Activated naive CD4-positive, alpha-beta T cell treated with anti-CD3 and anti-CD28 coated beads, Interleukin-2, amount 50 U/mL, for 24 hours (primary cell): Measurements from ENCODE around the gene RUNX1.

Source experiments
- H3K27ac Mint-ChIP-seq: one replicate; pipeline ENCODE4 v1.8.0; 2021; ENCODE audit warnings: mild to moderate bottlenecking, mixed read lengths
- H3K27me3 Mint-ChIP-seq: one replicate; pipeline ENCODE4 v1.8.0; 2021; ENCODE audit warnings: mixed read lengths
- H3K36me3 Mint-ChIP-seq: one replicate; pipeline ENCODE4 v1.8.0; 2021; ENCODE audit warnings: mixed read lengths
- H3K4me1 Mint-ChIP-seq: one replicate; pipeline ENCODE4 v1.8.0; 2021; ENCODE audit warnings: mixed read lengths
- H3K4me3 Mint-ChIP-seq: one replicate; pipeline ENCODE4 v1.8.0; 2021; ENCODE audit warnings: mild to moderate bottlenecking, mixed read lengths
- H3K9me3 Mint-ChIP-seq: one replicate; pipeline ENCODE4 v1.8.0; 2021; ENCODE audit warnings: mixed read lengths

Gene RUNX1

GRCh38 chr21:34934350-34934749 lies 114.8 kb downstream of the RUNX1 start:
- H3K27ac Mint-ChIP-seq = peak overlapping the region; percentile 95
- H3K27me3 Mint-ChIP-seq = no peaks in the 10 kb centered on the region
- H3K4me1 Mint-ChIP-seq = peaks cover 89% of the 10 kb centered on the region
- peaks cover 2% of the 10 kb centered on the region for H3K36me3 Mint-ChIP-seq
- no peaks in the 10 kb centered on the region for H3K9me3 Mint-ChIP-seq
- peak overlapping the region; percentile 45 for H3K4me3 Mint-ChIP-seq

GRCh38 chr21:34933609-34934335 lies 115.3 kb downstream of the RUNX1 start:
- Mint-ChIP-seq H3K36me3 (peaks cover 7% of the 10 kb centered on the region), H3K4me1 (peaks cover 89% of the 10 kb centered on the region), H3K4me3 (peak overlapping the region; percentile 45), H3K27me3 (no peaks in the 10 kb centered on the region), H3K27ac (peak overlapping the region; percentile 95), H3K9me3 (no peaks in the 10 kb centered on the region)

GRCh38 chr21:34932233-34932632 lies 116.9 kb downstream of the RUNX1 start:
- Mint-ChIP-seq H3K27me3 (no peaks in the 10 kb centered on the region), H3K9me3 (no peaks in the 10 kb centered on the region), H3K36me3 (peaks cover 10% of the 10 kb centered on the region), H3K4me1 (peaks cover 87% of the 10 kb centered on the region), H3K27ac (peak overlapping the region; percentile 95), H3K4me3 (peak overlapping the region; percentile 45)

- peaks cover 85% of the 10 kb centered on the region for H3K4me1 Mint-ChIP-seq
- H3K27me3 Mint-ChIP-seq = no peaks in the 10 kb centered on the region
- peaks cover 15% of the 10 kb centered on the region for H3K36me3 Mint-ChIP-seq
- H3K27ac Mint-ChIP-seq = peak overlapping the region; percentile 89
- H3K9me3 Mint-ChIP-seq = no peaks in the 10 kb centered on the region
- H3K4me3 Mint-ChIP-seq = no peak overlapping the region
These were observed 118.1 kb downstream of the RUNX1 start for GRCh38 chr21:34930971-34931370.

- Mint-ChIP-seq H3K4me3 (no peak overlapping the region), H3K9me3 (peaks cover 8% of the 10 kb centered on the region), H3K27me3 (no peaks in the 10 kb centered on the region), H3K4me1 (peaks cover 84% of the 10 kb centered on the region), H3K36me3 (peaks cover 30% of the 10 kb centered on the region), H3K27ac (no peak overlapping the region)
These were observed 120.5 kb downstream of the RUNX1 start for GRCh38 chr21:34928637-34929036.

GRCh38 chr21:34927992-34928391 lies 121.1 kb downstream of the RUNX1 start:
- Mint-ChIP-seq H3K27ac (no peak overlapping the region), H3K27me3 (no peaks in the 10 kb centered on the region), H3K4me1 (peaks cover 83% of the 10 kb centered on the region), H3K9me3 (peaks cover 8% of the 10 kb centered on the region), H3K4me3 (no peak overlapping the region), H3K36me3 (peaks cover 32% of the 10 kb centered on the region)

- peaks cover 83% of the 10 kb centered on the region for H3K4me1 Mint-ChIP-seq
These were observed 122.2 kb downstream of the RUNX1 start for GRCh38 chr21:34926803-34927467.

GRCh38 chr21:34925597-34925996 lies 123.5 kb downstream of the RUNX1 start:
- Mint-ChIP-seq H3K4me3 (no peak overlapping the region), H3K9me3 (peaks cover 8% of the 10 kb centered on the region), H3K27me3 (no peaks in the 10 kb centered on the region), H3K27ac (peak overlapping the region; percentile 63), H3K4me1 (peaks cover 82% of the 10 kb centered on the region), H3K36me3 (peaks cover 44% of the 10 kb centered on the region)

More at GRCh38 chr21:34926803-34927467, 122.2 kb downstream of the RUNX1 start:
- H3K27ac Mint-ChIP-seq = no peak overlapping the region
- peaks cover 8% of the 10 kb centered on the region for H3K9me3 Mint-ChIP-seq
- H3K36me3 Mint-ChIP-seq = peaks cover 40% of the 10 kb centered on the region
- no peak overlapping the region for H3K4me3 Mint-ChIP-seq
- H3K27me3 Mint-ChIP-seq = no peaks in the 10 kb centered on the region

GRCh38 chr21:34924771-34925419 lies 124.2 kb downstream of the RUNX1 start:
- peak overlapping the region; percentile 66 for H3K27ac Mint-ChIP-seq
- H3K9me3 Mint-ChIP-seq = peaks cover 8% of the 10 kb centered on the region
- no peaks in the 10 kb centered on the region for H3K27me3 Mint-ChIP-seq
- no peak overlapping the region for H3K4me3 Mint-ChIP-seq
- peaks cover 84% of the 10 kb centered on the region for H3K4me1 Mint-ChIP-seq
- peaks cover 45% of the 10 kb centered on the region for H3K36me3 Mint-ChIP-seq

GRCh38 chr21:34924194-34924593 lies 124.9 kb downstream of the RUNX1 start:
- H3K4me1 Mint-ChIP-seq = peaks cover 86% of the 10 kb centered on the region
- H3K9me3 Mint-ChIP-seq = peaks cover 8% of the 10 kb centered on the region
- no peaks in the 10 kb centered on the region for H3K27me3 Mint-ChIP-seq
- peak overlapping the region; percentile 66 for H3K27ac Mint-ChIP-seq
- peaks cover 43% of the 10 kb centered on the region for H3K36me3 Mint-ChIP-seq
- H3K4me3 Mint-ChIP-seq = no peak overlapping the region

- Mint-ChIP-seq H3K36me3 (peaks cover 40% of the 10 kb centered on the region), H3K9me3 (peaks cover 8% of the 10 kb centered on the region), H3K4me1 (peaks cover 84% of the 10 kb centered on the region), H3K27ac (peak overlapping the region; percentile 68), H3K4me3 (no peak overlapping the region), H3K27me3 (no peaks in the 10 kb centered on the region)
These were observed 125.5 kb downstream of the RUNX1 start for GRCh38 chr21:34923626-34924025.

GRCh38 chr21:34923202-34923601 lies 125.9 kb downstream of the RUNX1 start:
- peaks cover 85% of the 10 kb centered on the region for H3K4me1 Mint-ChIP-seq

GRCh38 chr21:34922479-34922878 lies 126.6 kb downstream of the RUNX1 start:
- Mint-ChIP-seq H3K4me3 (no peak overlapping the region), H3K4me1 (peaks cover 82% of the 10 kb centered on the region)

More at GRCh38 chr21:34923202-34923601, 125.9 kb downstream of the RUNX1 start:
- Mint-ChIP-seq H3K27ac (peak overlapping the region; percentile 68), H3K4me3 (no peak overlapping the region), H3K27me3 (no peaks in the 10 kb centered on the region), H3K9me3 (peaks cover 8% of the 10 kb centered on the region), H3K36me3 (peaks cover 40% of the 10 kb centered on the region)

GRCh38 chr21:34921151-34921550 lies 128.0 kb downstream of the RUNX1 start:
- peaks cover 8% of the 10 kb centered on the region for H3K9me3 Mint-ChIP-seq
- no peak overlapping the region for H3K4me3 Mint-ChIP-seq
- peaks cover 84% of the 10 kb centered on the region for H3K4me1 Mint-ChIP-seq
- H3K27me3 Mint-ChIP-seq = no peaks in the 10 kb centered on the region
- no peak overlapping the region for H3K27ac Mint-ChIP-seq
- H3K36me3 Mint-ChIP-seq = peaks cover 37% of the 10 kb centered on the region

More at GRCh38 chr21:34922479-34922878, 126.6 kb downstream of the RUNX1 start:
- Mint-ChIP-seq H3K9me3 (peaks cover 8% of the 10 kb centered on the region), H3K27ac (peak overlapping the region; percentile 24), H3K36me3 (peaks cover 38% of the 10 kb centered on the region), H3K27me3 (no peaks in the 10 kb centered on the region)

GRCh38 chr21:34919406-34919805 lies 129.7 kb downstream of the RUNX1 start:
- H3K27ac Mint-ChIP-seq = no peak overlapping the region
- H3K4me3 Mint-ChIP-seq = no peak overlapping the region
- H3K4me1 Mint-ChIP-seq = peaks cover 85% of the 10 kb centered on the region
- peaks cover 32% of the 10 kb centered on the region for H3K36me3 Mint-ChIP-seq
- H3K27me3 Mint-ChIP-seq = no peaks in the 10 kb centered on the region
- peaks cover 8% of the 10 kb centered on the region for H3K9me3 Mint-ChIP-seq

- peaks cover 84% of the 10 kb centered on the region for H3K4me1 Mint-ChIP-seq
- H3K9me3 Mint-ChIP-seq = no peaks in the 10 kb centered on the region
- no peak overlapping the region for H3K27ac Mint-ChIP-seq
- H3K27me3 Mint-ChIP-seq = no peaks in the 10 kb centered on the region
- H3K36me3 Mint-ChIP-seq = peaks cover 13% of the 10 kb centered on the region
- H3K4me3 Mint-ChIP-seq = no peak overlapping the region
These were observed 132.7 kb downstream of the RUNX1 start for GRCh38 chr21:34916446-34916845.
